NCI-H2196 (cell line): ENCODE measurements around the gene ATP2B2.
A peak's percentile ranks its signal among the peaks of the same experiment; 100 is the strongest.

Source experiments
- DNase-seq: peaks from one replicate; lab custom pipeline; 2025; ENCODE audit not compliant: unreplicated experiment; lab: John Stamatoyannopoulos, UW

Gene ATP2B2

DNA sequence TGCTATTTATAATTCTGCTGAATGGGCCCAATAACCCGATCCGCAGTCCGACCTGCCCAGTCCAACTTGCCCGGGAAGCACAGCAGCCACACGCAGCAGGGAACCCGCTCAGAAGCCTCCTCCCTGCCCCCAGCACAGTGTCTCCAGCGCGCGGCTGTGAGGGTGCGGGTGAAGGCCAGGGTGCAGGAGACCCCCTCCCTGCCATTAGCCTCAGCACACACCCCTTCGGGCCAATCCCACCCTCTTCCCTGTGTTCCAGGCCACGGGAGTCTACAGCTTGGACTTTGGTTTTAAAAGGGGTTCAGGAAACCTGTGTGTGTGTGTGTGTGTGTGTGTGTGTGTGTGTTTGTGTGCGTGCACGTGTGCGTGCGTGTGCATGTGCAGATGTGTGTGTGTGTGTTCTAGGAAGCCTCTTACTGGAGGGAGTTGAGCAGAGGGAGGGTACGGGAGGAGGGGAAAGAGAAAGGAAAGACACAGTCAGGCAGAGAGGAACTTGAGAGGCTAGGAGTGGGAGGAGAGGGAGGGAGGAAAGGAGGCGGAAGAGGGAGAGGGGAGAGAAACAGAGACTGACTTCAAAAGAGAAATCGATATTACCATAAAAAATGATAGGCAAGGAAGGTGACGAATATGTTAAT, 34.2 kb downstream of the ATP2B2 start:
- no peak for DNase-seq

GRCh38 chr3:10470120-10471053, 35.0 kb downstream of the ATP2B2 start:
- no peak for DNase-seq

GRCh38 chr3:10469441-10470119, 35.8 kb downstream of the ATP2B2 start:
- no peak for DNase-seq

GRCh38 chr3:10468613-10469354, 36.6 kb downstream of the ATP2B2 start:
- DNase-seq, result no peak

DNA sequence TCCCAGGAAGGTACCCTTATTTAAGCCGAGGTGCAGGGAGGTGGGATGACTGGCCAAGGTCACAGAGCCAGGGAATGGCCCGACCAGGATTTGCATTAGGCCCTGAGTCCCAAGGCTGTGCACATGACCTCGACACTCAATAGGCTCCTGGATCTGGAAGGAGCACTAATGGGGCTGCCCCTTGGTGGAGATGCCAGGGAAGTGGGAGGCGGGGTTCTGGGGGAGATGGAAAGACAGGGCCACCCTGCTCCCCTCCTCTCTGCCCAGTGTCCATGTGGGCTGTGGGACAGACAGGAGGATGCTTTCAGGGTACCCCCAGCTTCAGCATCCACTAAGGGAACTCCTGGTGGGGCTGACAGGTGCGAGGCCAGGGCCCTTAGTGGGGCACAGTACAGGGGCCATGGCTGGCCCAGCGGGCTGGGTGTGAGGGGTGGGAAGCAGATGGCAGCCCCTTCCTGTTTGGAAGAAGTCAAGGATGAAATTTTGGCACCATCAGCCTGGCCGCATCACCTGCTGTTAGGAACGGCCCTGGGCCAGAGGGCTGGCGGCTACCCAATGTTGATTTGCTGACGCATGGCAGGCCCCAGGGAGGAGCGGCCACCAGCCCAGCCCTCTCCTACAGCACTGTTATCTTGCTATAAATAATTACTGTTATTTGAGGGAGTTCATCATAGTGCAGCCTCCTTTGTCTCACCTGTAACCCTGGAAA, 37.3 kb downstream of the ATP2B2 start:
- DNase-seq, result peak; percentile 64

DNA sequence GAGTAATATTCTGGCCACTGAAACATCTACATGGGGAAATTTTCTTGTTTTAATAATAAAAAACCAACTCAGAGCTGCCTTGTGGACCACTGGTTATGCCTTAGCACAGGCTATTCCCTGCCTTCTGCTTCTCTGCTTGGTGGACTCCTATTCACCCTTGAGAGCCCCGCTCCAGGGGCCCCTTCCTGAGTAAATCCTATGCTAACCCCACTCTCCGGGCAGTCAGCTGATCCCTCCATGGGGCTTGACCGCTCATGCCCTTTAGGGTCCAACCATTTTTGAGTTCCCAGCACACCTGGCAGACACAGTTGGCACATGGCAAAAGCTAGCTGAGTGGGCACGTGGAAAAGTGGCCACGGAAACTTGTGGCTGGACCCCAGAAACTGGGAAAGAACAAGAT, 38.2 kb downstream of the ATP2B2 start:
- no peak for DNase-seq

DNA sequence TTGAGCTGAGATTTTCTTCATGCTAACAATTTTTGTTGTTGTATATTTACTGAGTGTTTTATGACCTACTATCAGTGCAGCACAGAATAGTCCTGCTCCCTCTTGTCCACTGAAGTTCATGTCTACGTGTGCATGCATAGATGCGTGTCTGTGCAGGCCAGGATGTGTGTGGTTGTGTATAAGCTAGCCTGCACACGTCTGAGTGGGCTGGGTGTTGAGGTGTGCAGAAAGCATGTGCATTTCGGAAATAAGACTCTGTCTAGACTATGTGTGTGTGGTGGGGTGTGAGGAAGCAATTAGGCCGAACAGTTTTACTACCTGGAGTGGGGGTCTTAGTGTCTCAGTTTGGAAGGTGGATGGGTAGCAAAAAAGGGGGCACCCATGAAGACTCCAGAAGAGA, 39.2 kb downstream of the ATP2B2 start:
- no peak for DNase-seq

DNA sequence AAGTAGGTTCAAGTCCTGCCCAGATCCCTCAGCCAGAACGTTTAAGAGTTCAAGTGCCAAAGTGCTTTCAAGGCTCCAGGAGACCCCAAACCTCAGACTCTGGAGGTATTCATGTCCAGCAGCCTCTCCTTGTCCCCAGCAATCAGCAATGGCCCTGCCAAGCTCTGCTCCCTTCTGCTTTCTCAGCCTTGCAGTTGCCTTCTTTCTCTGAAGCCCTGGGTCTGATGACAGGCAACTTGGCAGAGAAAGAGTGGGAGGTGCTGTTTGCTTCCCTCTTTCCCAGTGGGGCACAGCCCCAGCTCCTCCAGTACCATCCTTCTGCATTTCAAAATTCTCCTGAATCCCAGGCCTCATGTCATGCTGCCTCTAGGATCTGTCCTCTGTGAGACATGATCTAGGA, 40.2 kb downstream of the ATP2B2 start:
- no peak for DNase-seq

DNA sequence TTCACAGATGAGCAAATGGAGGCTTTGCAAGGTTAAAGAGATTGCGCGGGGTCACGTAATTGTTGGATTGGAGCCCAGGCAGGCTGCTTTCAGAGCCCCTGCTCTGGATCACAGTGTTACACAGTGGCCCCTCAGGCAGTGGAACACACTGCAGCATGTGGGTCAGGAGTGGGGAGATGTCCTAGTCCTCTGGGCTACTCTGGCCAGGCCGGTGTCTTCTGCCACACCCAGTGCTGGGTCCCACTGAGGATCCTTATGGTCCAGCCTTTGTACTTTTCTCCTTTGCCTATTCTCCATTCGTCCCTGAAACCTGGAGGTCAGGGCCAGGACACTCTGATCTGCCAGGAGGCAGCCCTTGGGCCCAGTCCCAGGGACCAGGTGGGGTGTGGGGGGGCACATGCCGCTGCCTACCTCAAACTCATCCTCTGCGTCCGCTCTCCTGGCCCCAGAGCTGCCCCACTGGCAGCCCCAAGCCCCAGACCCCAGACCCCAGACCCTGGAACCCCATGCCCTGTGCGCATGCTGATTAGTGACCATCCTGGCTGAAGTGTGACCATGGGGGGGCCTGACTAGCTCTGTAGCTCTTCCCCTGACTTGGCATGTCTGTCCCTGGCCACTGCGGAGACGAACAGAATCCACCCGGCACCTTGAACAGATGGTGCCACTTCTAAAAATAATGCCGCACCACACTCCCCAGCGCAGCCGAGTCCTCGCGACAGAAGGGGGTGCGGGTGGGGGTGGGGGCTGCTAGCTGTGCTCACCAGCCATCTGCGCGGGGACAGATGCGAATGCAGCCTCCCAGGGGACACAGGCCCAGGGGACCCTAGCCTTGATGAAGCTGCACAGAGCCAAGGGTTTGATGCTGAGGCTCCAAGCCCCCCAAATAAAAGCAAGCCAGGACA, 41.6 kb downstream of the ATP2B2 start:
- DNase-seq, result no peak

- no peak for DNase-seq
These were observed 42.5 kb downstream of the ATP2B2 start for GRCh38 chr3:10462641-10463532.

- DNase-seq, result peak; percentile 5
These were observed 44.3 kb downstream of the ATP2B2 start for GRCh38 chr3:10460951-10461545.

DNA sequence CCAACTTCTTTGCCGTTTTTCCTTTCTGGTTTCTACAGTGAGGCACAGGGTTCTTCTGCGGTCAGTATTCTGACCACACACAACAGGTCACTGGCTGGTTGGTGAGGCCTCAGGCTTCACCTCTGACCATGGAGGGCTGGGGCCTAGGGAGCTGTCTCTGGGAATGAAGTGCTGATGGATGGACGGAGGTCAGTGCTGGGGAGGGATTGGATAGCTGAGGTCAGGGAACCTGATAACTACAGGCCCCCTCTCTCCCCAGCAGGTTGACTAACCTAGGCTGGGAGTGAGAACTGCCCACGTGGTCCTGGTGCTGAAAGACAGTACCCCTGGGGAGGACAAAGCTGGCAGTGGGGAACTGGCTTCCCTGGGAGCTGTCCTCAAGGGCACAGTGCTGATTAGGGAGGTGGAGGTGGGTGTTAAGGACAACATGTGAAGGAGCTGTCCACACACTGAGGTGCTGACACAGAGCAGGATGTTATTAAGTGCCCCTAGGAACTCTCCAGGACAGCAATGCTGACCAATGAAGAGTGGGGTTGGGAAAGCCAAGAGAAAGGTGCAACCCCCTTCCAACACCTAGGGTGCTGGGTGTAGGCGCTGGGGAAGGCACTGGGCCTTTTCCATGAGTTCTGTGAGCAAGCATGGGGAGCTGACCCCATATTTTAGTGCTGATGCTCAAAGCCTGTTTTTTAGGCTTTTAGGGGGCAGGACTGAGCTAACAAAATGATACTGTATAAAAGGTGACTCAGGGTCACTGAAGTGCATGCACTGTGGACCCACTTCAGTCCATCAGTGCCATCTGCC, 45.2 kb downstream of the ATP2B2 start:
- no peak for DNase-seq

DNA sequence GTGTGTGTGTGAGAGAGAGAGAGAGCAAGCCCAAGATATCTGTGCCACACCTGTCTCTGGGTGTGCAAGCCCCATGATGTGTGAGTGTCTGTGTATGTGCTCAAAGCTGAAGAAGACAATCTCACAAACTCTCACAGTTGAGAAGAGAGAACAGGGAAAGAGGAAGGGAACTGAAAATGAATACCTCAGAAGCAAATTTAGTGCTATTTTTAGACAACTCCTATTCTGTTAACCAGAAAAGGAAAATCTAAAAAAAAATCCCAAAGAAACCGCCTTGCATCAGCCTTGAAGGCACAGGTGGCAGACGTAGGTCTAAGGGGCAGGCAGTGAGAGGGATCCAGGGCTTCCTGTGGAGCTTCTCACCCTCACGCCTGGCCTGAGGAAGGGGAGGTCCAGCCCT, 47.8 kb downstream of the ATP2B2 start:
- no peak for DNase-seq

- no peak for DNase-seq
These were observed 48.4 kb downstream of the ATP2B2 start for GRCh38 chr3:10456981-10457380.

DNA sequence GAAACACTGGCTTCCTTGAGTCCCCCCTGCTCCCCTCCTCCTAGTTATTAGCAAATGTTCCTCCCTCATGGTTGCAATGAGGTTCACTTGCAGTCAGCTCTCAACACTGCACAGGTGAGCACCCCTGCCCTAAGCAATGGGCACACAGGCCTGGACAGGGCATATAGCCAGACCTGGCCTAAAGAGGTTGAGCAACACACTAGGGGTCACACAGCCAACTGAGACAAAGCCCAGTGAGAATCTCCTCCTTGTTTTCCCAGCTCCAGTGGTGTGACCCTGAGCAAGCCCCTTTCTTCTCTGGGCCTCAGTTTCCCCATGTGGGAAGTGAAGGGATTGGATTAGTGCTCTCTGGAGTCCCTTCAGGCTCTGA, 49.9 kb downstream of the ATP2B2 start:
- DNase-seq, result no peak

- DNase-seq, result no peak
These were observed 50.4 kb downstream of the ATP2B2 start for GRCh38 chr3:10454907-10455544.
